BE2C (cell line): ENCODE data around the gene NPTN.
"Not testable (repeated sequence)": the region's sequence is repeated elsewhere in the genome, so short reads cannot be mapped to it uniquely, and the experiment has no call there.

Source experiments
- DNase-seq: peaks from one replicate; pipeline ENCODE4 v3.0.0-alpha.2; 2020
- H3K27me3 ChIP-seq: fragments of 250-450 bp; sonication (Bioruptor Pico); 2 replicates; pipeline ENCODE4 v1.5.1; 2020; ENCODE audit warnings: mild to moderate bottlenecking
- H3K36me3 ChIP-seq: fragments of 250-450 bp; sonication (Bioruptor Pico); 2 replicates; pipeline ENCODE4 v1.5.1; 2020; ENCODE audit warnings: mild to moderate bottlenecking
- H3K4me1 ChIP-seq: fragments of 250-450 bp; sonication (Bioruptor Pico); 2 replicates; pipeline ENCODE4 v1.5.1; 2020
- H3K4me3 ChIP-seq: 2 replicates; pipeline ENCODE4 v1.5.1; 2011; ENCODE audit warnings: low read depth, low read length
- H3K9me3 ChIP-seq: fragments of 250-450 bp; sonication (Bioruptor Pico); 2 replicates; pipeline ENCODE4 v1.5.1; 2020
- TF ChIP-seq, protein P1 (sequence below): IDR thresholded peaks from 2 replicates; pipeline ENCODE4 v1.5.1; 2012; ENCODE audit warnings: mild to moderate bottlenecking, low read depth, low read length

The NPTN gene

DNA sequence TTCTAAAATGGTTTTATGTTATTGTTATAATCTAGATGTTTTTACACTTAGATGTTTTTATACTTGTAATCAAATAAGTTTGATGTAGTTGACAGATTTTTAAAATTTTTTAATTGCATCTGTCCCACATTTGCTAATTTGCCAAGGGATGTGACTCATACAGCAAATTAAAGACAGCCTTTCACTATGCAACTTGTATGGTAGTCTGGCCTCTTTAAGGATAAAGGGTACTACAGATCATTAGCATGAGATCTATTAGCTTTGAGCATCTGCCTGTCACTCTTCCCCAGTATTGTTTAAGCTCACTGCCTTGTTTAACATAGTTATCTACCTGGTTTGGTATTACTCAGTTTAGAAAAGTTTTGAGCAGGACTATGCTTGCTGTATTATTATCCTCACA is 83.0 kb downstream of the NPTN start:
- no peak for DNase-seq
- TF ChIP-seq, protein P1, sequence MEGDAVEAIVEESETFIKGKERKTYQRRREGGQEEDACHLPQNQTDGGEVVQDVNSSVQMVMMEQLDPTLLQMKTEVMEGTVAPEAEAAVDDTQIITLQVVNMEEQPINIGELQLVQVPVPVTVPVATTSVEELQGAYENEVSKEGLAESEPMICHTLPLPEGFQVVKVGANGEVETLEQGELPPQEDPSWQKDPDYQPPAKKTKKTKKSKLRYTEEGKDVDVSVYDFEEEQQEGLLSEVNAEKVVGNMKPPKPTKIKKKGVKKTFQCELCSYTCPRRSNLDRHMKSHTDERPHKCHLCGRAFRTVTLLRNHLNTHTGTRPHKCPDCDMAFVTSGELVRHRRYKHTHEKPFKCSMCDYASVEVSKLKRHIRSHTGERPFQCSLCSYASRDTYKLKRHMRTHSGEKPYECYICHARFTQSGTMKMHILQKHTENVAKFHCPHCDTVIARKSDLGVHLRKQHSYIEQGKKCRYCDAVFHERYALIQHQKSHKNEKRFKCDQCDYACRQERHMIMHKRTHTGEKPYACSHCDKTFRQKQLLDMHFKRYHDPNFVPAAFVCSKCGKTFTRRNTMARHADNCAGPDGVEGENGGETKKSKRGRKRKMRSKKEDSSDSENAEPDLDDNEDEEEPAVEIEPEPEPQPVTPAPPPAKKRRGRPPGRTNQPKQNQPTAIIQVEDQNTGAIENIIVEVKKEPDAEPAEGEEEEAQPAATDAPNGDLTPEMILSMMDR, result no peak
- Histone ChIP-seq H3K9me3 (no peaks in the 10 kb centered on the region), H3K4me3 (no peak overlapping the region), H3K36me3 (no peaks in the 10 kb centered on the region), H3K4me1 (no peaks in the 10 kb centered on the region), H3K27me3 (peaks cover 10% of the 10 kb centered on the region)

DNA sequence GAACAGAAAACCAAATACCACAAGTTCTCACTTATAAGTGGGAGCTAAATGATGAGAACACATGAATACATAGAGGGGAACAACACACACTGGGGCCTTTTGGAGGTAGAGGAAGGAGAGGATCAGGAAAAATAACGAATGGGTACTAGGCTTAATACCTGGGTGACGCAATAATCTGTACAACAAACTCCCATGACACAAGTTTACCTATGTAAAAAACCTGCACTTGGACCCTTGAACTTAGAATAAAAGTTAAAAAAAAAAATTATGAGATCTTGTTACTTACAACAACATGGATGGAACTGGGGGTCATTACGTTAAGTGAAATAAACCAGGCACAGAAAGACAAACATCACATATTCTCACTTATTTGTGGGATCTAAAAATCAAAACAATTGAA is 84.3 kb downstream of the NPTN start:
- H3K36me3 ChIP-seq, H3K4me1 ChIP-seq, H3K9me3 ChIP-seq, H3K4me3 ChIP-seq, H3K27me3 ChIP-seq, DNase-seq: not testable (repeated sequence)

DNA sequence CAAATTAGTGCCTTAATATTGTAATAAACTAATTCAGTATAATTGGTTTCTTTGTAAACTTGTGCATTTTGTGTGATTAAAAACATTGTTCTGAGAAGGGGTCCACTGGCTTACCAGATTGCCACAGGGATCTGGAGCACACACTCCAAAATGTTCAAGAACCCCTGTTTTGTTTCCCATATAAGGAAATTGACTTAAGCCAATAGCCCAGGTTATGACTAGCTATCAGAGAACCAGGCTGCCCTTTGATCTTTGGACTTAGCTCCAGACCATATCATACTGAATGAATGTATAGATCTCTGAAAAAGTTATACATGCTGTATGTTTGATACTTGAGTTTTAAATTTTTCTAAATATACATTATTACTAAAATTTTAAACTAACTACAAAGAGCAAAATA is 91.7 kb downstream of the NPTN start:
- Histone ChIP-seq H3K36me3 (no peaks in the 10 kb centered on the region), H3K27me3 (peaks cover 28% of the 10 kb centered on the region), H3K9me3 (no peaks in the 10 kb centered on the region), H3K4me1 (no peaks in the 10 kb centered on the region), H3K4me3 (no peak overlapping the region)
- TF ChIP-seq, protein P1, result no peak
- DNase-seq, result no peak

DNA sequence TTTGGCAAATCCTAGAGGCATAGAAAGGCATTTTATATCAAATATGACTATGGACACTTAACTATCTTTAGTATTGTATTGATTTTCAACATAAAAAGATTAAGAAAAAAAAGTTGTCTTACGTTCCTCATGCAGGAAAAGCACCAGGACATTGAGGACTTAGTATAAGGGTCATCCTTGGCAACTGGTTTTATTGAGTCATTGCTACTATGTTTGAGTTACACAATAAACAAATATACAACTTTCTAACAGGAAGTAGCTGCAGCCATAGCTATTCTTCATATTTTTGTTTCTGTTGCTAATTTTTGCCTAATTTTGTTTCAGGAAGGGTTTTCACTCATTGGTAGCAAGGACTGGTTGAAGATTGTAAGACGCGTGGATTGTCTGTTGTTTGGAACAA is 93.0 kb downstream of the NPTN start:
- Histone ChIP-seq H3K4me1 (no peaks in the 10 kb centered on the region), H3K9me3 (no peaks in the 10 kb centered on the region), H3K36me3 (no peaks in the 10 kb centered on the region), H3K4me3 (no peak overlapping the region), H3K27me3 (peaks cover 29% of the 10 kb centered on the region)
- TF ChIP-seq, protein P1, result no peak
- no peak for DNase-seq

DNA sequence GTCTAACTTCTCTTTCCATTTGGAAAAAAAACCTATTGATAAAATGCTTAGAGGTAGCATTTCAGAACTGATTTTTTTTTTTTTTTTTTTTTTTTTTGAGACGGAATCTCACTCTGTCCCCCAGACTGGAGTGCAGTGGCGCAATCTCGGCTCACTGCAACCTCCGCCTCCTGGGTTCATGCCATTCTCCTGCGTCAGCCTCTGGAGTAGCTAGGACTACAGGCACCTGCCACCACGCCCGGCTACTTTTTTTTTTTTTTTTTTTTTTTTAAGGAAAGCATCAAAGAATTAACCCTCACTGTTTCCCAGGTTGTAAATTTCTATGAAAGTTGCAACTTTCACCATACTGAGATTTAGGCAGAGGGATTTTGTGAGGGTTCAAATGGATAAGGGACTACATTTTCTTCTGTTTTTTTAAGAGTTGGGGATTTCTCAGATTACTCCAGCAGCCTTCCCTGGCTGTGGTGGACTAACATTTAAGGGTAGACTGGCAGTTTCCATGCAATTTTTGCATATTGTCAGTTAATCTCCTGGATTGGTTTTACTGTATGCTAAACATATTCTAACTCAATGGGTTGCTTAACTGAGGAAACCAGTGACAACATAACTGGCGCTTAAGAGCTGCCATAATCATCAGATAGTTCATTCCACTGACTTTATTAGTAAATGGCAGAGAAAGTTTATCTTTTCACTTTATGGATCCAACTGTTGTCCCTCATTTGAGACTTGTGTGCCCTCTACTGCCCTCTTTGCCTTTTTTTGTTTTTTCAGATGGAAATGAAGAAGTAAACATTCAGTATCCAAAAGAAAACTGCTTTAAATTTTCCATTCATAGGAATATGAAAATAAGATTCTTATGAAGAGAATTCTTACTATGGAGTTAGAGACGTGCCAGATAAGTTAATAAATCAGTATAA is 93.7 kb downstream of the NPTN start:
- no peaks in the 10 kb centered on the region for H3K36me3 ChIP-seq
- TF ChIP-seq, protein P1, result no peak
- peaks cover 29% of the 10 kb centered on the region for H3K27me3 ChIP-seq
- DNase-seq, result no peak
- no peaks in the 10 kb centered on the region for H3K4me1 ChIP-seq
- no peak overlapping the region for H3K4me3 ChIP-seq
- no peaks in the 10 kb centered on the region for H3K9me3 ChIP-seq

DNA sequence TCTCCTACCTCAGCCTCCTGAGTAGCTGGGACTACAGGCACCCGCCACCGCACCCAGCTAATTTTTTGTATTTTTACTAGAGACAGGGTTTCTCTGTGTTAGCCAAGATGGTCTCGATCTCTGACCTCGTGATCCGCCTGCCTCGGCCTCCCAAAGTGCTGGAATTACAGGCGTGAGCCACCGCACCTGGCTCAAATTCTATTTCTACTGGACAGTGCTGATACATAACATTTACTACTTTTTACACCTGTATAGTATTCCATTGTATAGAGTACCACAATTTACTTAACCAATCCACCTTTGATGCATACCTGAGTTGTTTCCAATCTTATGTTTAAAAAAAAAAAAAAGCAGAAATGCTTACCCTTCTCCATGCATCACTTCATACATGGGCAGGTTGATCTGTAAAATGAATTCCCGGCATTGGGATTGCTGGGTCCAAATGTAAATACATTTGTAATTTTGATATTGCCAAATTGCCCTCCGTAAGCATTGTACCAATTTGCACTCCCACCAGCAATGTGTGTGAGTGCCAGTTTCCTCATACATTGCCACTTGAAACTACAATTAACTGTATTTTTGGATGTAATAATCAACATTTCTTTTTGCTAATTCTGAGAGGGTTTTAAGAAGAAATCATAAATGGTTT is 94.5 kb downstream of the NPTN start:
- no peak for DNase-seq
- no peaks in the 10 kb centered on the region for H3K4me1 ChIP-seq
- no peaks in the 10 kb centered on the region for H3K9me3 ChIP-seq
- H3K27me3 ChIP-seq, result peaks cover 29% of the 10 kb centered on the region
- H3K36me3 ChIP-seq, result no peaks in the 10 kb centered on the region
- H3K4me3 ChIP-seq, result no peak overlapping the region
- TF ChIP-seq, protein P1, result no peak
